ENCODE results near the gene MYLK3.
A peak's percentile ranks its signal among the peaks of the same experiment; 100 is the strongest.

The MYLK3 gene

DNA sequence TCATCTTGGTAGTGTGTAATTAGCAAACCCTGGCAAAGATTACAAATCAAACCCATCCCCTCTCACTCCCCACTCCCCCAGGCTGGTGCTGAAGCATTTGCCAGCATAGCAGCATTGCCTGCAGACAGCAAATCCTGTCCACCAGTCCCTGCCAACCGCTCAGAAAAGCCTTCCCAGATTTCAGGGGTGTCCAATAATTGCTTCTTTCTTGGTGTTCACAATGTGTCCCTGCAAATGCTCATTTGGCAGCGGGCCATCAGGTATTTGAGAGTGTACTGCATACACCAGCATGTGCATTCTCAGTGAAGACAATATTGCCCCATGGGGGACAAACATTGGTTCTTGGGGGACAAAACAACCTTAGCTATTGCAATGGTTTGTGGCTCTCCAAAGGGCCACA lies 30.5 kb downstream of the MYLK3 start:
- Mint-ChIP-seq H3K4me1 (peaks cover 2% of the 10 kb centered on the region), H3K36me3 (ENCODE audit: low read depth) (no peaks in the 10 kb centered on the region), H3K4me3 (no peak overlapping the region), H3K9me3 (no peaks in the 10 kb centered on the region), H3K27ac (no peak overlapping the region), H3K27me3 (ENCODE audit: low read depth, poor library complexity) (peaks cover 35% of the 10 kb centered on the region)
- TF ChIP-seq CTCF (IDR thresholded peaks at IDR 0.05): no peak
- no peak for DNase-seq

- no peaks in the 10 kb centered on the region for H3K36me3 Mint-ChIP-seq (ENCODE audit: low read depth)
- H3K9me3 Mint-ChIP-seq: no peaks in the 10 kb centered on the region
- H3K4me3 Mint-ChIP-seq: no peak overlapping the region
- no peak overlapping the region for H3K27ac Mint-ChIP-seq
- no peak for DNase-seq
- no peak for TF ChIP-seq CTCF (IDR thresholded peaks at IDR 0.05)
- H3K4me1 Mint-ChIP-seq: peaks cover 15% of the 10 kb centered on the region
- H3K27me3 Mint-ChIP-seq (ENCODE audit: low read depth, poor library complexity): peaks cover 45% of the 10 kb centered on the region
Observed at GRCh38 chr16:46715769-46716305, 32.3 kb downstream of the MYLK3 start.

- H3K4me3 Mint-ChIP-seq: no peak overlapping the region
- DNase-seq: no peak
- no peaks in the 10 kb centered on the region for H3K9me3 Mint-ChIP-seq
- no peak overlapping the region for H3K27ac Mint-ChIP-seq
- H3K27me3 Mint-ChIP-seq (ENCODE audit: low read depth, poor library complexity): peaks cover 43% of the 10 kb centered on the region
- peaks cover 15% of the 10 kb centered on the region for H3K4me1 Mint-ChIP-seq
- H3K36me3 Mint-ChIP-seq (ENCODE audit: low read depth): no peaks in the 10 kb centered on the region
- TF ChIP-seq CTCF (IDR thresholded peaks at IDR 0.05): no peak
Observed at GRCh38 chr16:46714797-46715591, 33.1 kb downstream of the MYLK3 start.

DNA sequence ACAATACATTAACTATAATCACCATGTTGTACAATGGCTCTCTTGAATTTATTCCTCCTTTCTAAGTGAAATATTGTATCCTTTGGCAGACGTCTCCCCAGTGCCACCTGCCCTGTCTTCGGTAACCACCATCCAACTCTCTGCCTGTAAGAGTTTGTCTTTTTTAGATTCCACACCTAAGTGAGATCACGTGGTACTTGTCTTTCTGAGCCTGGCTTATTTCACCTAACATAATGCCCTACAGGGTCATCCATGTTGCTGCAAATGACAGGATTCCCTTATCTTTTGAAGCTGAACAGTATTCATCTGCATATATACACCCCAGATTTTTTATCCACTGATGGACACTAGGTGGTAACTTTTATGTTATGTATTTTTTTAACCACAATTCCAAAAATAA lies 34.5 kb downstream of the MYLK3 start:
- H3K27me3 Mint-ChIP-seq (ENCODE audit: low read depth, poor library complexity): peaks cover 45% of the 10 kb centered on the region
- TF ChIP-seq CTCF (IDR thresholded peaks at IDR 0.05): no peak
- no peak for DNase-seq
- H3K4me3 Mint-ChIP-seq: no peak overlapping the region
- H3K9me3 Mint-ChIP-seq: no peaks in the 10 kb centered on the region
- H3K27ac Mint-ChIP-seq: no peak overlapping the region
- H3K4me1 Mint-ChIP-seq: peaks cover 15% of the 10 kb centered on the region
- no peaks in the 10 kb centered on the region for H3K36me3 Mint-ChIP-seq (ENCODE audit: low read depth)

DNA sequence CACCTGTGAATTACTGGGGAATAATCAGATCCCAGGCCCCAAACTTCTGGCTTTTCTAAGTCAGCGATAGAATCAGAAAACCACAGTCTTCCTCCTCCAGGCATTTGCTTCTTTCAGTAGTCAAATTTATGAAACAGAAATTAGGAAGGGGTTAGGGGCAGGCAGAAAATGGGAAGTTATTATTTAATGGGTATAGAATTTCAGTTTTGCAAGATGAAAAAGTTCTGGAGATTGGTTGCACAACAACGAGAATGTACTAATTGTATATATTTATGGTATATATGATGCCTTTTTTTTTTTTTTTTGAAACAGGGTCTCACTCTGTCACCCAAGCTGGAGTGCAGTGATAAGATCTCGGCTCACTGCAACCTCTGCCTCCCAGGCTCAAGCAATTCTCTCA lies 35.2 kb downstream of the MYLK3 start:
- no peak overlapping the region for H3K4me3 Mint-ChIP-seq
- no peaks in the 10 kb centered on the region for H3K36me3 Mint-ChIP-seq (ENCODE audit: low read depth)
- peak overlapping the region; percentile 60 for H3K27ac Mint-ChIP-seq
- no peak for DNase-seq
- H3K9me3 Mint-ChIP-seq: no peaks in the 10 kb centered on the region
- no peak for TF ChIP-seq CTCF (IDR thresholded peaks at IDR 0.05)
- peaks cover 15% of the 10 kb centered on the region for H3K4me1 Mint-ChIP-seq
- peaks cover 47% of the 10 kb centered on the region for H3K27me3 Mint-ChIP-seq (ENCODE audit: low read depth, poor library complexity)

Measured in nephron progenitor cell (in vitro differentiated cells).